ENCODE measurements around the gene FXR1. TPM values are rescaled to one million over a fixed set of nuclear protein-coding genes. Genes with fewer than 3 reads are reported as not detected.

Gene FXR1
- total and polyA plus RNA-seq, 2 donors (not counting 1 experiment from before 2014, with no cell fraction given) = 148 to 252 TPM

- no peaks in the 10 kb centered on the region for H3K4me1 ChIP-seq (ENCODE audit: control insufficient read depth, extremely low read depth, insufficient read depth, low read length)
Measured at GRCh38 chr3:180947761-180948390, 35.4 kb downstream of the FXR1 start.

GRCh38 chr3:180959691-180960090 is 47.2 kb downstream of the FXR1 start:
- H3K4me3 ChIP-seq (replicated peaks in 1 of 4; ENCODE audit: control extremely low read depth in 1 of 4, insufficient read depth in 1 of 4, low read depth in 3 of 4, low read length in 4 of 4) = no peak overlapping the region
- H3K4me2 ChIP-seq (ENCODE audit: extremely low read depth, insufficient read depth, low read length) = no peak overlapping the region
- no peaks in the 10 kb centered on the region for H3K9me3 ChIP-seq (ENCODE audit: control insufficient read depth, insufficient read depth, low read depth, low read length)
- H3K79me2 ChIP-seq (ENCODE audit: control insufficient read depth, insufficient read depth, low read length) = no peaks in the 10 kb centered on the region
- no peak for DNase-seq (ENCODE audit: low read depth in 2 of 2)
- no peak overlapping the region for H3K27ac ChIP-seq (ENCODE audit: insufficient read depth, low read length)
- peaks cover 6% of the 10 kb centered on the region for H3K36me3 ChIP-seq (ENCODE audit: control insufficient read depth, insufficient read depth, low read length)
- H3K9ac ChIP-seq (ENCODE audit: insufficient read depth, low read length) = no peak overlapping the region
- TF ChIP-seq CTCF (conservative IDR thresholded peaks at IDR 0.05 in 1 of 2, IDR thresholded peaks at IDR 0.05 in 1 of 2; ENCODE audit: low read depth in 1 of 2, low read length in 2 of 2) (no peak), EZH2 (IDR thresholded peaks at IDR 0.05; ENCODE audit: low read length, missing control alignments) (no peak)
- no peaks in the 10 kb centered on the region for H3K27me3 ChIP-seq (ENCODE audit: control insufficient read depth, insufficient read depth, low read length)
- H2AFZ ChIP-seq (ENCODE audit: low read length) = no peak overlapping the region
- no peaks in the 10 kb centered on the region for H4K20me1 ChIP-seq (ENCODE audit: control insufficient read depth, extremely low read depth, insufficient read depth, low read length)
- no peaks in the 10 kb centered on the region for H3K4me1 ChIP-seq (ENCODE audit: control insufficient read depth, extremely low read depth, insufficient read depth, low read length)

More at GRCh38 chr3:180947761-180948390, 35.4 kb downstream of the FXR1 start:
- H3K9ac ChIP-seq (ENCODE audit: insufficient read depth, low read length) = no peak overlapping the region
- peak in 1 of 2 donors; percentile 22 for DNase-seq (ENCODE audit: low read depth in 2 of 2)
- no peak overlapping the region for H2AFZ ChIP-seq (ENCODE audit: low read length)
- no peak overlapping the region for H3K27ac ChIP-seq (ENCODE audit: insufficient read depth, low read length)
- TF ChIP-seq EZH2 (IDR thresholded peaks at IDR 0.05; ENCODE audit: low read length, missing control alignments) (no peak), CTCF (conservative IDR thresholded peaks at IDR 0.05 in 1 of 2, IDR thresholded peaks at IDR 0.05 in 1 of 2; ENCODE audit: low read depth in 1 of 2, low read length in 2 of 2) (no peak)
- H3K4me3 ChIP-seq (replicated peaks in 1 of 4; ENCODE audit: control extremely low read depth in 1 of 4, insufficient read depth in 1 of 4, low read depth in 3 of 4, low read length in 4 of 4) = no peak overlapping the region
- H3K9me3 ChIP-seq (ENCODE audit: control insufficient read depth, insufficient read depth, low read depth, low read length) = no peaks in the 10 kb centered on the region
- H3K27me3 ChIP-seq (ENCODE audit: control insufficient read depth, insufficient read depth, low read length) = no peaks in the 10 kb centered on the region
- peaks cover 29% of the 10 kb centered on the region for H3K79me2 ChIP-seq (ENCODE audit: control insufficient read depth, insufficient read depth, low read length)
- H3K4me2 ChIP-seq (ENCODE audit: extremely low read depth, insufficient read depth, low read length) = no peak overlapping the region
- peaks cover 9% of the 10 kb centered on the region for H3K36me3 ChIP-seq (ENCODE audit: control insufficient read depth, insufficient read depth, low read length)
- no peaks in the 10 kb centered on the region for H4K20me1 ChIP-seq (ENCODE audit: control insufficient read depth, extremely low read depth, insufficient read depth, low read length)

DNA sequence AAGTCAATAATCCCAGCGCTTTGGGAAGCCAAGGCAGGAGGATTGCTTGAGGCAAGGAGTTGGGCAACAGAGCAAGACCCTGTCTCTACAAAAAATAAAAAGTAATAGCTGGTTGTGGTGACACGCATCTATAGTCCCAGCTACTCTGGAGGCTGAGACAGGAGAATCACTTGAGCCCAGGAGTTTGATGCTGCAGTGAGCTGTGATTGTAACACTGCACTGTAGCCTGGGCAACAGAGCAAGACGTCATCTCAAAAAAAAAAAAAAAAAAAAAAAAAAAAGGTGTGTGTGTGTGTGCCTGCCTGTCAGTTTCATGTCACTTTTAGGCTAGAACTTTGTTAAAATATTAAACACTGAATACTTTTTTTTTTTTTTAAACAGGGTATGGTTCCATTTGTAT is 48.6 kb downstream of the FXR1 start:
- peaks cover 8% of the 10 kb centered on the region for H3K36me3 ChIP-seq (ENCODE audit: control insufficient read depth, insufficient read depth, low read length)
- no peak for DNase-seq (ENCODE audit: low read depth in 2 of 2)
- H3K79me2 ChIP-seq (ENCODE audit: control insufficient read depth, insufficient read depth, low read length) = no peaks in the 10 kb centered on the region

More for the DNA sequence above, 48.6 kb downstream of the FXR1 start:
- Histone ChIP-seq H3K4me2 (ENCODE audit: extremely low read depth, insufficient read depth, low read length) (no peak overlapping the region), H3K9me3 (ENCODE audit: control insufficient read depth, insufficient read depth, low read depth, low read length) (no peaks in the 10 kb centered on the region), H3K4me3 (replicated peaks in 1 of 4; ENCODE audit: control extremely low read depth in 1 of 4, insufficient read depth in 1 of 4, low read depth in 3 of 4, low read length in 4 of 4) (no peak overlapping the region), H3K27me3 (ENCODE audit: control insufficient read depth, insufficient read depth, low read length) (no peaks in the 10 kb centered on the region), H3K27ac (ENCODE audit: insufficient read depth, low read length) (no peak overlapping the region), H3K9ac (ENCODE audit: insufficient read depth, low read length) (no peak overlapping the region), H3K4me1 (ENCODE audit: control insufficient read depth, extremely low read depth, insufficient read depth, low read length) (no peaks in the 10 kb centered on the region), H2AFZ (ENCODE audit: low read length) (no peak overlapping the region), H4K20me1 (ENCODE audit: control insufficient read depth, extremely low read depth, insufficient read depth, low read length) (no peaks in the 10 kb centered on the region)
- TF ChIP-seq EZH2 (IDR thresholded peaks at IDR 0.05; ENCODE audit: low read length, missing control alignments) (no peak), CTCF (conservative IDR thresholded peaks at IDR 0.05 in 1 of 2, IDR thresholded peaks at IDR 0.05 in 1 of 2; ENCODE audit: low read depth in 1 of 2, low read length in 2 of 2) (no peak)

Measured in fibroblast of lung (primary cell).